GM04503 (cell line): ENCODE measurements around the gene ERAL1.
"Not testable (repeated sequence)": the region's sequence is repeated elsewhere in the genome, so short reads cannot be mapped to it uniquely, and the experiment has no call there.

Experiments
- DNase-seq: peaks from one replicate; pipeline ENCODE4 v3.0.0-alpha.2; 2012; ENCODE audit warnings: low read depth

ERAL1 gene

DNA sequence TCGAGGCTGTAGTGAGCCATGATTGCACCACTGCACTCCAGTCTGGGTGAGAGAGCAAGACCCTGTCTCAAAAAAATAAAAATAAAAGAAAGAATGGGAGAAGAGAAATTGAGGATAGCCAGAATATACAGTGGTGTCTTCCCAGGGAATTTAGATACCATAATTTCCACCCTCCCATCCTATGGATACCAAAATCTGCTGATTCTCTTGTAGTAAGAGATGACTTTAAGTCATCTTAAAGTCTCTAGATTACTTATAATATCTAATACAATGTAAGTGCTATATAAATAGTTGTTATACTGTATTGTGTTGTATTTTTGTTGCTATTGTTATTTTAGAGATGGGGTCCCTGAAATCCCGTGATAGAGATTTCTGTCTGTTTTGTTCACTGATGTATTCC is 1.5 kb upstream of the ERAL1 start:
- DNase-seq: no peak

DNA sequence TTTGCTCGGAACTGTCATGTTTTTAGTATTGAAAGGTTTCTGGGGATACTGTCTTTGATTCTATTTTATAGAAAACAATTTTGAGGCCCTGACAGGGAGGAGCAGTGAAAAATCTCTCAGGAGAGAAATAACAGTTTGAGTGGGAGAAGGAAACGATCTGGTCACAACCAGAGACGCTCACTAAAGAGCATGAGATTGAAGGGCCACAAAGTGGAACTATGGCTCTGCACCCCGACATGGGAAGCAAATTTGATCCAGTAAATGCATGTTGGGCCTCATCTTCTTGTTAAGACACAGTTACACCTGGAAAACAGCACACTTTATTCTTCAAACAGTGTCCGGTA is 492 bp downstream of the ERAL1 start:
- DNase-seq: no peak

DNA sequence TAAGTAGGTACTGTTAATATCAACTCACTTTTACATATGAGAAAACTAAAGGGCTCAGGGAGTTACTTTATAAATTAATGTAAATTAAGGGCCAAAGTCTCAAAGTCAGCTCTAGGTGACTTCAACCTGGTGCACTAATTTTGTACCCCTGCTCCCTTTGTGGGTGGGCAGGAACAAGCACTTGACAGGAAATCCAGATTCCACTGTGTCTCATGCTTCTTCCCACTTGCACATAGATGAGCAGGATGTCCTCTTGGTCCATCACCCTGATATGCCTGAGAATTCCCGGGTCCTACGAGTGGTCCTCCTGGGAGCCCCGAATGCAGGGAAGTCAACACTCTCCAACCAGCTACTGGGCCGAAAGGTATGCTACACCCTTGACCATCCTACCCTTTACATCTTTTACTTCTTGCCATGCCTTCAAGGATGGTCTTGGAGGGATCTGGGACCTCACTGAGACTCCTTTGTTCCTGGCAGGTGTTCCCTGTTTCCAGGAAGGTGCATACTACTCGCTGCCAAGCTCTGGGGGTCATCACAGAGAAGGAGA is 1.3 kb downstream of the ERAL1 start:
- no peak for DNase-seq

DNA sequence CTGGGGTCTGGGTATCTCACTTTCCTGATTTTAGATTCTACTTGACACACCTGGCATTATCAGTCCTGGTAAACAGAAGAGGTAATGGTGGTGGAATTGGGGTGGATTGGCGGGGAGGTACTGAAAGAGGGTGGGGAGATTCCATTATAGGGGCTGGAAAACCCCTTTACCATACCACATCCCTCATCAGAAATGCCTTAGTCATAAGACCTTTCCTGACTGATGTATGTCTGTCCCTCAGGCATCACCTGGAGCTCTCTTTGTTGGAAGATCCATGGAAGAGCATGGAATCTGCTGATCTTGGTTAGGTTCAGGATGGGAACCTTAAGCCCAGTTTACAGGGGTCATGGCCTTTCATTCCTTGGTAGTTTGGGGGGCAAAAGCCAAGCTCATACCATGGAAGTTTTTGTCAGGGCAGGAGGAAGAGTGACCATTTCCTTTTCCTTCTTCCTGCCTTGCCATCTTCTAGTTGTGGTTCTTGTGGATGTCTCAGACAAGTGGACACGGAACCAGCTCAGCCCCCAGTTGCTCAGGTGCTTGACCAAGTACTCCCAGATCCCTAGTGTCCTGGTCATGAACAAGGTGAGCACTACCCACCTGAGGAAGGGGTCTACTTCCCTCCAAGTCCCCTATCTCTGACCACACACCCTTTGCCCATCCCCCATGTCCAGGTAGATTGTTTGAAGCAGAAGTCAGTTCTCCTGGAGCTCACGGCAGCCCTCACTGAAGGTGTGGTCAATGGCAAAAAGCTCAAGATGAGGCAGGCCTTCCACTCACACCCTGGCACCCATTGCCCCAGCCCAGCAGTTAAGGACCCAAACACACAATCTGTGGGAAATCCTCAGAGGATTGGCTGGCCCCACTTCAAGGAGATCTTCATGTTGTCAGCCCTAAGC is 3.3 kb downstream of the ERAL1 start:
- no peak for DNase-seq

DNA sequence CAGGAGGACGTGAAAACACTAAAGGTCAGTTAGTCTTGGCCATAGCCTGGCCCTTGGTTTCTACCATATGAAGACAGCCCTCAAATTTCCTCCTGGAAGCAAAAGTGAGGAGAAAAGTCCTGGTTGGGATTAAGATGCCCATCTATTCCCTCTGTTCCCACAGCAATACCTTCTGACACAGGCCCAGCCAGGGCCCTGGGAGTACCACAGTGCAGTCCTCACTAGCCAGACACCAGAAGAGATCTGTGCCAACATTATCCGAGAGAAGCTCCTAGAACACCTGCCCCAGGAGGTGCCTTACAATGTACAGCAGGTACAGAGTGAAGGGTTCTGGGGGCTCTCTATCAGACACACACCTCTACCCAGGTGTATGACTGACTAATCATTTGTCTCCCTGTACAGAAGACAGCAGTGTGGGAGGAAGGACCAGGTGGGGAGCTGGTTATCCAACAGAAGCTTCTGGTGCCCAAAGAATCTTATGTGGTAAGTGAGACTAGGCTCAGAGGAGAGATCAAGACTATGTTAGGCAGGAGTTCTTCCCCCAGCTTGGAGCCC is 4.1 kb downstream of the ERAL1 start:
- DNase-seq: no peak

DNA sequence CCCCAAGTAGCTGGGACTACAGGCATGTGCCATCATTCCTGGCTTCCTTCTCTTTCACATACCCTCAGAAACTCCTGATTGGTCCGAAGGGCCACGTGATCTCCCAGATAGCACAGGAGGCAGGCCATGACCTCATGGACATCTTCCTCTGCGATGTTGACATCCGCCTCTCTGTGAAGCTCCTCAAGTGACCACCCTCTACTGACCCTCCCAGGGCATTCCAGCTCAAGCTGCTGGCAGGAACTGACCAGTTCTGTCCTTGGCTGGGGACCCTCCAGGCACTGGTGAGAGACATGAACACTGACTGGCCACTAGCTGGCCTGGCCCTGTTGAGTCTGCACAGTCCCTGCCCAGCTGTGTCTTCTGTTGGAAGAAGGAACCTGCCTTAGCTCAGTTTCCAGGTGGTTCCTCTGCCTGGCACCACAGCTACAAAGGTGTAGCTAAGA is 5.6 kb downstream of the ERAL1 start:
- DNase-seq: no peak

DNA sequence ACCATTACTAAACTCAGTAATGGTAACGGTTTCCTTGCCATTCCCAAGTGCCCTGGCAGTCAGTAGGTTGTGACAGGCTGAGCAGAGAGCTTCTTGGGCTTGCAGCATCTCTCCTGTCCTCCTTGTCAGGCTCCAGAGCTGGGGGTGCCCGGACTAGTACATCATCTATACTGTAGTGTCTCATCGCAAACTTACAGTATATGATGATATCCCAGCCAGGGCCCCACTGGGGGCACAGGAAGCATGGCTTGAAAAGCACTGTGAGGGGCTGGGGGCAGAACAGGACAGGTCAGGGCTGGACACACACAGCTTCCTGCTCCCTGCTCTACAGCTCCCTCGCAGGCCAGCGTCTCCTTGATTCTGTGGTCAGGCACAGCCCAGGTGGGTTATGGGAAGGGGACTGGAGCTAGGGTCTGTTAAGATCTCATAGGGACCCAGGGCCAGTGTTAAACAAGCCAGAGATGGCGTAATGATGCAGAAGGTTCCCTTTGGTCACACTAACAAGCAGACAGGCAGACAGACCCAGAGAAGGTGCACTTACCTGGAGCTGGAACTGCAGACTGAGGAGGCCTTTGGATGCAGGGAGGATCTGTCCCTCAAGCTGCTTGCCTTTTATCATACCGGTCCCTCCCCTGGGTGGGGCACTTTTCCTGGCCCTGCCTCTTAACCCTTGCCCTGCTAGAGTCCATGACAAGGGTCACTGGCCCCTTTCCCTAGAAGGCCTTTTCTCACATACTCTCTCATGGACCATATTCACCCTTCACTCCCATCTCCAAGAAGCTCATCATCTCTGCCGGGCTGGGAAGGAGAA is 6.8 kb downstream of the ERAL1 start:
- DNase-seq: no peak

DNA sequence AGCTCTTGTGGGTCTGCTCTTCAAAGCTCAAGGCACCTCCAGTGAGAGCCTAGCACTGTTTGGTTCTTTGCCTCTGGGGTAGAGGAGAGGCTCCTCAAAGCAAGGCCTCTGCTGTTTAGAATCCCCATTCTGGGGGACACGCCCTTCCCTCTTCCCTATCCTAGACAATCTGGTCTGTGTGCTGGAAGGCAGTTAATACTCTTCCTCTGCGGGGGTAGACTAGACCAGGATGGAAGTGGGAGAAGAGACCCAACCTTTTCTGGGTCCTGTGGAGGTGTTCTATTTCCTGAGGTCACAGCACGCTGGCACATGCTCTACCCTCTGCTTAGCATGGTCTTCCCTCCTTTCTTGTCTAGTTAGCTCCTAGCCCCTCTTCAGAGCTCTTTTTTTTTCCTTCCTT is 7.7 kb downstream of the ERAL1 start:
- no peak for DNase-seq

DNA sequence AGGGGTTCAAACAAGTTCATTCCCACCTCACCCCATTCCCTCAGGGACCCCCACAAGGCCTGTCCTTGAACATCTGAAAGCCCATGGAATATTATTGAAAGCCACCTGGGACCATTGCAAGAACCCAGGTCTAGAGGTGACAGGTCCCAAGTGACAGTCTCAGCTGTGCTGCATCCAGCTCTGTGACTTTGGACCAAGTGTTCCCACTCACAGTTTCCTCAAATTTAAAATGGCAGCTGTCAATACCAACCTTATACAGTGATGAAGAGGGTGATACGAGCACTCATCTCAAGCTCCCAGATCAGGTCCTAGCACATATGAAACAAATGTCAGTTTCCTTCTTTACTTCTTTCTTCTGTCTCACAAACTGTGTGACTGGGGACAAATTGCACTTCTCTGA is 9.1 kb downstream of the ERAL1 start:
- no peak for DNase-seq

DNA sequence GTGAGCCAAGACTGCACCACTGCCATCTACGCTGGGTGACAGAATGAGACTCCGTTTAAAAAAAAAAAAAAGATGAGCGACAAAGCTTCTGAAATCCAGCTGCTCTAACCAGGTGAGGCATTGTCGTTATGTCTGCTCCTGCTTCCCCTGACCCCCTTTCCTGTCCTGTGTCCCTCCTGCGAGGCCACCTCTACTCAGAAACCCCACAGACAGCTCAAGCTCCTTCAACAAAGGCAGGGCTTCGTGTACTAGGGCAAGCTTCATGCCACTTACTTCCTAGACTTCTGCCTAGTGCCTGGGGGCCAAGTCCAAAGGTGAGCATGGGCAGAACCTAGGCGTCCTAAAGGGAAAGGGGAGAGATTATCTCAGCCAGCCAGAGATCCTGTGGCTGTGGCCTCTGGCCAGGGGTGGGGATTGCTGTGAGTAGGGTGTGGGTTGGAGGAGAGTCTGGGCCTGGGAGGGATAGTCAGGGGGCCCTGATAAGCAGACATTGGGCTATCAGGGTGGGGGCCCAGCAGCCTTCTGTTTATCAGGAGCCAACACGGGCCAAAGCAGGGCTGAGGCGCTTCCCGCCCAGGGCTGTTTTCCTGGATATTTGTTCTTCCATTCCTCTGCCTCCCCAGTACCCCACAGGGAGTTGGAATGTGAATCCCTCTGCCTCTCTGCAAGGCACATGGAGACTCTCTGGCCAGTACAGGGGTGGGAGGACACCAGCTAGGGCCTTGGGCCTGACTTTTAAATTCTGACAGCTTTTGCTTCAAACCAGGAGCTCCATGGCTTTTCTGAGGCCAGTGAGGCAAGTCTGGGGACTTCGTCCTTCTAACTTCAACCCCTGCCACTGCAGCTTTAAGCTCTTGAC is 10.4 kb downstream of the ERAL1 start:
- no peak for DNase-seq

DNA sequence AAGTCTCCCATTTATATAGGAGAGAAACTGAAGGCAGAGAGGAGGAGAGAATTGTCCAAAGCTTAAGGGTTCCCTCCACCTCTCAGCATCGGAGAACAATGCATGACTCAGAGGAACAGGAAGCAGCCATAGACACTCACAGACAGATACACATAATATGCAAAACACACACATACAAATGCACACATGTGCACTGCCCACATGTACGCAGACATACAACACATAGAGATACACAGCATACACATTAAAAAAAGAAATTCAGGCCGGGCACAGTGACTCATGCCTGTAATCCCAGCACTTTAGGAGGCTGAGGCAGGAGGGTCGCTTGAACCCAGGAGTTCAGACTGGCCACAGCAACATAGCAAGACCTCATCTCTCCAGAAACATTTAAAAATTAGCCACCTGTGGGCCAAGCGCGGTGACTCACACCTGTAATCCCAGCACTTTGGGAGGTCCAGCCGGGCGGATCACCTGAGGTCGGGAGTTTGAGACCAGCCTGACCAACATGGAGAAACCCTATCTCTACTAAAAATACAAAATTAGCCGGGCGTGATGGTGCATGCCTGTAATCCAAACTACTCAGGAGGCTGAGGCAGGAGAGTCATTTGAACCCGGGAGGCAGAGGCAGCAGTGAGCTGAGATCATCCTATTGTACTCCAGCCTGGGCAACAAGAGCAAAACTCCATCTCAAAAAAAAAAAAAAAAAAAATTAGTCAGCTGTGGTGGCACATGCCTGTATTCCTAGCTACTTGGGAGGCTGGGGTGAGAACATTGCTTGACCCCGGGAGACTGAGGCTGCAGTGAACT is 11.3 kb downstream of the ERAL1 start:
- DNase-seq: no peak

DNA sequence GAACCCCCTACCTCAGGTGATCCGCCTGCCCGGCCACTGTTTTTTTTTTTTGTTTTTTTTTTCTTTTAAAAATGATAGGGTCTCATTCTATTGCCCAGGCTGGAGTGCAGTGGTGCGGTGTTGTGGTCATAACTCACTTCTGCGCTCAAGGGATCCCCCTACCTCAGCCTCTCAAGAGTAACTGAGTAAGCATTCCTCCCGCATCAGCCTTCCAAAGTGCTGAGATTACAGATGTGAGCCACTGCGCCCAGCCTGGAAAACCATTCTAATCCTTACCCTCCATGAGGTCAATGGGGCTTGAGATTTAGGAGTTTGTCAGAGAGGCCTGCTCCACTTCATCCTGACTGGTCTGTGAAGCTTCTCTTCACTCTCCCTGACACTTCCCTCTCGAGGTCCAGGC is 12.5 kb downstream of the ERAL1 start:
- no peak for DNase-seq

DNA sequence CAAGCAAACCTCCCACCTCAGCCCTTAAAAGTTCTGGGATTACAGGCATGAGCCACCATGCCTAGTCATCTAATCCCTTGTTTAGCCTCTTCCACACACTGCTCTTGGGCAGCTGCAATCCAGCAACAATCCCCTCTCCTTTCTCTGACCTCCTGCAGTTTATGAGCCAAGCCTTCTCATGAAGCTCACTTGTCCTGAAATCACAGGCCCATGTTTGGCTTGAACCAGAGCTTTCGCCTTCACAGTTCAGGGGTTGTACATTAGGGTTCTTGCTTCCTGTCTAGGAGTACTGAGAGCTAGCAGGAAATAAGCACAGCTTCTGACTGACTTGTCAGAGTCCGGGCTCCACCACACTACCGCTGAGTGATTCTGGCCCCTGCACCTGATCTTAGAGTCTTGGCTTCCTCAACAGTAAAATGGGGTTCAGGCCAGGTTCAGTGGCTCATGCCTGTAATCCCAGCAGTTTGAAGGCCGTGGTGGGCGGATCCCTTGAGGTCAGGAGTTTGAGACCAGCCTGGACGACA is 16.3 kb downstream of the ERAL1 start:
- DNase-seq: no peak

DNA sequence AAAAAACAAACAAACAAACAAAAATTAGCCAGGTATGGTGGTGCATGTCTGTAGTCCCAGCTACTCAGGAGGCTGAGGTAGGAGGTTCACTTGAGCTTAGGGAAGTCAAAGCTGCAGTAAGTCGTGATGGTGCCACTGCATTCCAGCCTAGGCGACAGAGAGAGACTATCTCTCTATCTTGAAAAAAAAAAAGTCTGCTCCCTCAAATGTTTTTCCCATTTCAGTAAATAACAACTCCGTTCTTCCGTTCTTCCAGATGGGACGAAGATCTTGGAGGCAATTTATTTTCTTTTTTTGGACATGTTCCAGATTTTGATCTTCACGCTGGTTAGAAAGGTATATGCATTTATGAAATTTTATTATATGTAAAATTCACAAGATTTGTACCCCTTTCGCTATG is 19.0 kb downstream of the ERAL1 start:
- DNase-seq: no peak

DNA sequence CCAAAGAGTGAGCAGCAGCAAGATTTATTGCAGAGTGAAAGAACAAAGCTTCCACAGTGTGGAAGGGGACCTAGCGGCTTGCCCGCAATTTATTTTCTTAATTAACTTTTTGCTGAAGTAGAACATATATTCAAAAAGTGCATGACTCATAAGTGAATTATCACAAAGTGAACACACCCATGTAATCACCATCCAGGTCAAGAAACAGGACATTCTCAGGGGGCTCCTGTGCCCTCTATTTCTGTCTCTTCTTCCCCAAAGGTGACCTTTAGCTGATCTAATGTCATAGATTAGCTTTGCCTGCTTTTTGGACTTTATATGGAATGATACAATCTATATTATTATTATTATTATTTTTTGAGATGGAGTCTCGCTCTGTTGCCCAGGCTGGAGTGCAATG is 19.9 kb downstream of the ERAL1 start:
- DNase-seq: no peak

DNA sequence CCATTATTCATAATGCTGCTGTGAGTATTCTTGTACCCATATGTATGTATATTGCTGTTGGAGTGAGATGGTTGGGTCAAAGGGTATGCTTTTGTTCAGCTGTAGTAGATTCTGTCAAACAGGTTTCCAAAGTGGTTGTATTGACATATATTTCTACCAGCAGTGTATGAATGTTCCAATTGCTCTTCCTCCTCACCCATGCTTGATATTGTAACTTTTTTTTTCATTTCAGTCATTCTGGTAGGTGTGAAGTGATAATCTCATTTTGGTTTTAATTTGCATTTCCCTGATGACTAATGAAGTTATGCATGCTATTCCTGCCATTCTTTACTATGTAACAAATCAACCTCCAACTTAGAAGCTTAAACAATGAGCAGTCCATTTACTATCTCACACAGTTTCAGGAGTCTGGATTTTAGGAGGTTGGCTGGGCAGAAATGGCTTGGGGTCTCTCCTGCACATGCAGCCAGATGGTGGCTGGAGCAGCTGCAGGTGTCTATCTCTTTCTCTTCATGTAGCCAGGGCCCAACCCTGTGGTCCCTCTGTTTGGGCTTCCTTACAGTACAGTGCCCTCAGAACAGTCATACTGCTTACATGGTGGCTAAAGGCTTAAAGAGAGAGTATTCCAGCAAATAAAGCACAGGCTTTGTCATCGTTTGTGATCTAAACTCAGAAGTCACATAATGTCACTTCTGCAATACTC is 21.2 kb downstream of the ERAL1 start:
- DNase-seq: no peak

DNA sequence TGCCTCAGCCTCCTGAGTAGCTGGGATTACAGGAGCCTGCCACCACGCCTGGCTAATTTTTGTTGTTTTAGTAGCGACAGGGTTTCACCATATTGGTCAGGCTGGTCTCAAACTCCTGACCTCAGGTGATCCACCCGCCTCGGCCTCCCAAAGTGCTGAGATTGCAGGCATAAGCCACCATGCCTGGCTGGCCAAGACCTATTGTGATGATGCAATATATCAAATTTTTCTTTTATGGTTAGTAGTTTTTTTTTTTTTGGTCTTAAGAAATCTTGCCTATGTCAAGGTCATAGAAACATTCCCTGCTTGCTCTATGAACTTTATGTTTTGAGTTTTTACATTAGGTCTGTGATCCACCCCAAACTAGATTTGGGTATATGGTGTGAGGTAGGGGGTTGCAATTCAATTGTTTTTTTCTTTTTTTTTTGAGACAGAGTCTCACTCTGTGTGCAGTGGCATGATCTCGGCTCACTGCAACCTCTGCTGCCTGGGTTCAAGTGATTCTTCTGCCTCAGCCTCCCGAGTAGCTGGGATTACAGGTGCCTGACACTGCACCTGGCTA is 22.4 kb downstream of the ERAL1 start:
- DNase-seq: not testable (repeated sequence)

DNA sequence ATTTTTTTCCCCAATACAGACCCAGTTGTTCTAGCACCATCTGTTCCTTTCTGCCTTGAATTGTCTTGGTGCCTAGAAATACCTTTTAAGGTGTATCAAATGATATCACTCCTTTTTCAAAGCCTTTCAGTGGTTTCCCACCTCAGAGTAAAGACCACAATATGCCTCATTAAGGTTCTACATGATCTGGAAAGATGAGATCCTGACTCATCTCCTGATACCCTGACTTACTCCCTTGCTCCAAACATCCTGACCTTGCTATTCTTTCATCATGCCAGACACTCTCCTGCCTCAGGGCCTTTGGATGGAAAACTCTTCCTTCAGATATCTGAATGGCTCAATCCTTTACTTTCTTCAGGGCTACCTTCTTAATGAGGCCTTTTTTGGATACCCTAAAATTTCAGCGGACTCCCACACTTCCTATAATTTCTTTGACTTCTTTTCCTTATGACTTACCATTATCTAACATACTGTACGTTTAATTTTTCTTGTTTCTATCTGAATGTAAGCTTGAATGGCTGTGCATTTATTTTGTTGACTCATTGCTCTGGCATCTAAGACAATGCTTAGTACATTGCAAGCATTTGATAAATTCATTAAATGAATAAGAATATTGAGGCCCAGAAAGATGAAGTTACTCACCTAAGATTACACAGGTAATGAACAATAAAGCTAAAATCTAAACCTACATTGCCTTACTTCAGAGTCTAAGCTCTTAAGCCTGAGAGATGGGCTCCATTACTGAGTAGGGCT is 23.5 kb downstream of the ERAL1 start:
- no peak for DNase-seq

DNA sequence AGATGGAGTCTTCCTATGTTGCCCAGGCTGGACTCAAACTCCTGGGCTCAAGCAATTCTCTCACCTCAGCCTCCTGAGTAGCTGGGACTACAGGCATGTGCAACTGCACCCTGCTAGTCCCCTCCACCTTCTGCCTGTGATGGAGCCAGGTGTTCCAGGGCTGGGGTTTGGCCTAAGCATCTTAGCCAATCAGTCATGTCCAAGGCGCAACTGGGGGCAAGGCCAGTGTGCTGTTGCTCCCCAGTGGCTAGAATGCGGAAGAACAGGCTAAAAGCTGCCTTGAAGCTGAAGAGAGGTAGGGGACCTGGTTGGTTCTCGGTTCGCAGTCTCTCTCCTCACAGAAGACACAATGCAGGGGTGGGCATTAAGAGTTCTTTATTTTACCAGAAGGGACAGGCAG is 24.2 kb downstream of the ERAL1 start:
- no peak for DNase-seq
